Cardiac atrium fibroblast (primary cell): ENCODE results near the gene PYDC2. TPM values are rescaled to one million over a fixed set of nuclear protein-coding genes. Genes with fewer than 3 reads are reported as not detected.

ENCODE experiments used
- total RNA-seq: library from RNA; depleted of rRNA; stranded (reverse); fragments of >200 nt; gene quantifications from 2 replicates; pipeline ENCODE4 v1.2.3, GENCODE V29; 2015

PYDC2 gene
- not detected in 2 replicates for total RNA-seq

DNA sequence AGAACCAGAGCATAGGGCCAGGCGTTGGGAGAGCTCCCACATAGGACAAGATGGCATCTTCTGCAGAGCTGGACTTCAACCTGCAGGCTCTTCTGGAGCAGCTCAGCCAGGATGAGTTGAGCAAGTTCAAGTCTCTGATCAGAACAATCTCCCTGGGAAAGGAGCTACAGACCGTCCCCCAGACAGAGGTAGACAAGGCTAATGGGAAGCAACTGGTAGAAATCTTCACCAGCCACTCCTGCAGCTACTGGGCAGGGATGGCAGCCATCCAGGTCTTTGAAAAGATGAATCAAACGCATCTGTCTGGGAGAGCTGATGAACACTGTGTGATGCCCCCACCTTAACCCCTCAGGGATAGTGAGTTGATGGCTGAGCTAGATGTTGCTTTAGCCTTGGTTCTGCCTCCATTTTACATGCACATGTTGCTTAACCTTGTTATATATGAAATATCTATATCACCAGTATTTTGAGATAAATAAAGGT lies at the start of gene PYDC2:
PYDC2 (plus strand) TSS at position 51 of the 483 bp plus-strand sequence; CDS start at position 51, 0 bp downstream.

Other genes starting within 250 kb of the PYDC2 start
- gene CCDC50, start 131.8 kb upstream of the PYDC2 start, total RNA-seq, result 109 and 156 TPM in 2 replicates
- gene UTS2B, start 130.6 kb upstream of the PYDC2 start, total RNA-seq, result 1.3 and 1.8 TPM in 2 replicates